ENCODE data around the gene APLF. TPM values are rescaled to one million over a fixed set of nuclear protein-coding genes. Genes with fewer than 3 reads are reported as not detected.

Gene APLF
- total and polyA plus RNA-seq, 2 donors (not counting 3 experiments of a cell fraction or from before 2014, with no cell fraction given) = 0.75 to 2.3 TPM

GRCh38 chr2:68568116-68568515 lies 100.7 kb downstream of the APLF start:
- Histone ChIP-seq H3K27ac (ENCODE audit: insufficient read depth, low read depth, low read length) (no peak overlapping the region), H3K4me3 (replicated peaks in 1 of 3; ENCODE audit: insufficient read depth in 1 of 3, low read depth in 1 of 3, low read length in 3 of 3) (no peak overlapping the region), H3K9ac (replicated peaks; ENCODE audit: extremely low read depth, insufficient read depth, low read length) (no peak overlapping the region), H3K9me1 (replicated peaks; ENCODE audit: control insufficient read depth, extremely low read depth, insufficient read depth, low read length) (no peaks in the 10 kb centered on the region), H4K20me1 (replicated peaks; ENCODE audit: control insufficient read depth, extremely low read depth, insufficient read depth, low read length) (no peaks in the 10 kb centered on the region), H3K4me2 (ENCODE audit: insufficient read depth, low read length) (no peak overlapping the region), H3K27me3 (ENCODE audit: control insufficient read depth in 2 of 2, insufficient read depth in 2 of 2, low read length in 2 of 2) (peaks cover 6 to 11% of the 10 kb centered on the region in 2 experiments), H3K9me3 (replicated peaks; ENCODE audit: control insufficient read depth, insufficient read depth, low read length) (no peaks in the 10 kb centered on the region), H3K4me1 (ENCODE audit: control insufficient read depth, extremely low read depth, insufficient read depth, low read length) (peaks cover 4% of the 10 kb centered on the region), H3K36me3 (ENCODE audit: control insufficient read depth in 2 of 2, extremely low read depth in 1 of 2, insufficient read depth in 2 of 2, low read length in 2 of 2) (no peaks in the 10 kb centered on the region), H2AFZ (ENCODE audit: low read depth, low read length) (no peak overlapping the region), H3K79me2 (ENCODE audit: control insufficient read depth, insufficient read depth, low read length) (no peaks in the 10 kb centered on the region)
- DNase-seq (ENCODE audit: low read depth, low spot score) (no peak), FAIRE-seq (no peak)
- intact Hi-C loops (cut with micrococcal nuclease) (no loop called here), dilution Hi-C loops (cut with MboI; ENCODE audit: extremely low pct_ligation_motif_present, low sequenced_read_pairs) (no loop called here)
- no peak for TF ChIP-seq MYC (IDR thresholded peaks at IDR 0.05; ENCODE audit: low read depth, low read length)
- no peak for TF ChIP-seq POLR2AphosphoS5 (IDR thresholded peaks at IDR 0.05; ENCODE audit: insufficient read depth, low read depth, low read length)
- TF ChIP-seq MAX (IDR thresholded peaks at IDR 0.05; ENCODE audit: insufficient read depth, insufficient read length) = no peak
- TF ChIP-seq CTCF (IDR thresholded peaks at IDR 0.05; ENCODE audit: extremely low read depth in 1 of 2, insufficient read depth in 1 of 2, low read depth in 1 of 2, low read length in 2 of 2) = no peak
- no peak for TF ChIP-seq FOS (IDR thresholded peaks at IDR 0.05; ENCODE audit: borderline replicate concordance, insufficient read depth, low read length)
- no peak for TF ChIP-seq EZH2 (IDR thresholded peaks at IDR 0.05; ENCODE audit: borderline replicate concordance, low read depth, low read length, severe bottlenecking)
- TF ChIP-seq GATA2 (IDR thresholded peaks at IDR 0.05; ENCODE audit: insufficient read depth, insufficient read length, low read depth, low read length) = no peak
- no peak for TF ChIP-seq POLR2A (IDR thresholded peaks at IDR 0.05; ENCODE audit: low read depth, low read length)
- TF ChIP-seq JUN (IDR thresholded peaks at IDR 0.05; ENCODE audit: borderline replicate concordance, insufficient read depth, insufficient read length, low read depth) = no peak
- ChIA-PET CTCF (interaction anchor here (1.4 to 1.8 kb wide), 3 partner anchors 9 to 141 kb away, joined by 4 to 8 read pairs (median 5); no protein-coding TSS in a partner anchor), POLR2A (no interaction called here)
- BruUV-seq (replicated peaks) = no TSS peak
